Adrenal gland (tissue), 12 donors: ENCODE results near the gene C16orf96. TPM values are rescaled to one million over a fixed set of nuclear protein-coding genes. Genes with fewer than 3 reads are reported as not detected.
A peak's percentile ranks its signal among the peaks of the same experiment; 100 is the strongest.

ENCODE experiments used
- DNase-seq, 7 donors: peaks; one replicate each; pipeline ENCODE4 v3.0.0-alpha.2; 2019 to 2020
- H3K27ac ChIP-seq, 5 donors: fragments of 200-600 bp; sonication (generic) in 4 of 5; 1 replicate in 3 of 5; 2 replicates in 2 of 5; pipeline versions ENCODE4 v1.5.1 to v1.8.0; 2016 to 2020; ENCODE audit warnings: mild to moderate bottlenecking in 1 of 5
- H3K27me3 ChIP-seq: fragments of 200-600 bp; 2 replicates; pipeline ENCODE4 v1.8.0; 2021
- H3K36me3 ChIP-seq, 2 donors: fragments of 200-600 bp; replicated peaks in 1 of 2; 1 replicate in 1 of 2; 2 replicates in 1 of 2; pipeline versions ENCODE4 v1.5.1 to v1.8.0; 2018 to 2022
- H3K4me1 ChIP-seq, 2 donors: fragments of 200-600 bp; replicated peaks in 1 of 2; 1 replicate in 1 of 2; 2 replicates in 1 of 2; pipeline versions ENCODE4 v1.5.1 to v1.8.0; 2018 to 2021
- H3K4me3 ChIP-seq, 4 donors: fragments of 200-600 bp; sonication (generic) in 3 of 4; one replicate each; pipeline ENCODE4 v1.5.1; 2016 to 2018
- H3K9me3 ChIP-seq, 3 donors: fragments of 200-600 bp; sonication (generic) in 1 of 3; replicated peaks in 1 of 3; 1 replicate in 2 of 3; 2 replicates in 1 of 3; pipeline versions ENCODE4 v1.5.1 to v1.8.0; 2016 to 2021
- POLR2A ChIP-seq, 2 donors: fragments of 450-650 bp; IDR thresholded peaks; one replicate each; pipeline ENCODE4 v1.6.1; 2017; ENCODE audit warnings: antibody characterized with exemption in 2 of 2, mild to moderate bottlenecking in 2 of 2, moderate library complexity in 1 of 2
- WGBS, 4 donors: extraction: QIAGEN DNeasy Blood & Tissue Kit in 2 of 4; methylation state at CpG; one replicate each; pipeline versions ENCODE4 v1.1.5 to v1.1.7; 2013 to 2017; 5-methylcytosine and 5-hydroxymethylcytosine counted together
- intact Hi-C, 2 donors: fragments of 100-400 bp; cut with DNase I; formaldehyde crosslinking; loops; one replicate each; pipeline versions ENCODE4 v1.14.1 to v1.15.0; 2022 to 2023
- polyA plus RNA-seq, 3 donors: library from polyadenylated mRNA; stranded (reverse); fragments of 200-250 nt in 2 of 3; fragments of 350-450 nt in 1 of 3; fragmentation: Illumina TruSeq in 1 of 3; extraction: RNeasy Lipid Tissue Mini Kit (QIAGEN cat#74804) in 1 of 3; gene quantifications; one replicate each; pipeline ENCODE4 v1.2.3, GENCODE V29; 2013 to 2014
- total RNA-seq, 9 donors: library from RNA; depleted of rRNA in 4 of 9; stranded (reverse); fragments of >200 nt in 4 of 9; fragments of 120-200 nt in 1 of 9; fragmentation: NEBNext Ultra II Directional in 1 of 9; extraction: Animal tissue kit (Norgen Biotek cat#: 25700) in 1 of 9; gene quantifications; one replicate each; pipeline versions ENCODE4 v1.1.0 to v1.2.4, GENCODE V29; 2013 to 2023
- TF ChIP-seq, protein P1 (sequence below), 6 experiments: fragments of 450-650 bp in 4 of 6; fragments of 200-600 bp in 2 of 6; sonication (generic) in 1 of 6; IDR thresholded peaks; 1 replicate in 5 of 6; 2 replicates in 1 of 6; pipeline versions ENCODE4 v1.5.1 to v1.8.0; 2016 to 2021; ENCODE audit warnings: antibody characterized with exemption in 6 of 6, mild to moderate bottlenecking in 2 of 6, moderate library complexity in 1 of 6
- donor health status: healthy with polysubstance abuse.
- donor health status: Bipolar disorder and iron deficiency.
- donor health status: DM: yes; HTN: yes; CAD: no.
- donor health status: DM: no; HTN: no; CAD: no.
- donor health status: DM: no; HTN: no; CAD: no.
- donor health status: DM: yes; HTN: yes; CAD: no.

The C16orf96 gene
- total and polyA plus RNA-seq, 12 donors = 0.07 to 0.61 (median 0.28) TPM; not detected in 1

DNA sequence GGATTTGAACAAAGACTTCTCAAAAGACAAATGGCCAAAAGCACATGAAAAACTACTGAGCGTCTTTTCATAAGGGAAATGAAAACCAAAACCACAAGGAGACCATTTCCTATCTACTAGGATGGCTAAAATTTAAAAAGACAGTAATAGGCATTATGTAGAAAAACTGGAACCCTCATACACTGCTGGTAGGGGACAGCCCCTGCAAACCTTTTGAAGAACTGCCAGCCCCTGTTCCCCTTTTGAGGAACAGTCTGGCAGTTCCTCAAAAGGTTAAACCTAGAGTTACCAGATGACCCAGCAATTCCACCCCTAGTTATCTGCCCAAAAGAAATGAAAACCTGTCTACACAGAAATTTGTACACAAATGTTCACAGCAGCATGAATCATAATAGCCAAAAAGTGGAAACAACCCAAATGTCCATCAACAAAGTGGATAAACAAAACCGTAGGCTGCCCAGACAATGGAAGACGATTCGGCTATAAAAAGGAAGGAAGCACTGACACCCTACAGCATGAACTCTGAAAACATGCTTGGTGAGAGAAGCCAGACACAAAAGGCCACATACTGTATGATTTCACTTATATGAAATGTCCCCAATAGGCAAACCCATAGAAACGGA, 40.4 kb upstream of the C16orf96 start:
- H3K27me3 ChIP-seq = no peaks in the 10 kb centered on the region
- 27 to 40% (median 33%) methylated on average over 5 of the region's 5 CpGs for WGBS, 4 donors
- peak overlapping the region; percentile 24 to 67 (median 30) for H3K27ac ChIP-seq
- H3K4me1 ChIP-seq = peaks cover 20 to 44% of the 10 kb centered on the region in 2 donors
- intact Hi-C loops = no loop called here
- DNase-seq = no peak
- TF ChIP-seq, protein P1, sequence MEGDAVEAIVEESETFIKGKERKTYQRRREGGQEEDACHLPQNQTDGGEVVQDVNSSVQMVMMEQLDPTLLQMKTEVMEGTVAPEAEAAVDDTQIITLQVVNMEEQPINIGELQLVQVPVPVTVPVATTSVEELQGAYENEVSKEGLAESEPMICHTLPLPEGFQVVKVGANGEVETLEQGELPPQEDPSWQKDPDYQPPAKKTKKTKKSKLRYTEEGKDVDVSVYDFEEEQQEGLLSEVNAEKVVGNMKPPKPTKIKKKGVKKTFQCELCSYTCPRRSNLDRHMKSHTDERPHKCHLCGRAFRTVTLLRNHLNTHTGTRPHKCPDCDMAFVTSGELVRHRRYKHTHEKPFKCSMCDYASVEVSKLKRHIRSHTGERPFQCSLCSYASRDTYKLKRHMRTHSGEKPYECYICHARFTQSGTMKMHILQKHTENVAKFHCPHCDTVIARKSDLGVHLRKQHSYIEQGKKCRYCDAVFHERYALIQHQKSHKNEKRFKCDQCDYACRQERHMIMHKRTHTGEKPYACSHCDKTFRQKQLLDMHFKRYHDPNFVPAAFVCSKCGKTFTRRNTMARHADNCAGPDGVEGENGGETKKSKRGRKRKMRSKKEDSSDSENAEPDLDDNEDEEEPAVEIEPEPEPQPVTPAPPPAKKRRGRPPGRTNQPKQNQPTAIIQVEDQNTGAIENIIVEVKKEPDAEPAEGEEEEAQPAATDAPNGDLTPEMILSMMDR (IDR thresholded peaks at IDR 0.05) = no peak
- TF ChIP-seq POLR2A (IDR thresholded peaks at IDR 0.05) = no peak
- no peak overlapping the region for H3K4me3 ChIP-seq
- H3K9me3 ChIP-seq = no peaks in the 10 kb centered on the region
- peaks cover 0 to 28% of the 10 kb centered on the region in 2 donors for H3K36me3 ChIP-seq

GRCh38 chr16:4517812-4518680, 38.1 kb upstream of the C16orf96 start:
- H3K9me3 ChIP-seq = no peaks in the 10 kb centered on the region
- no peak for DNase-seq
- peaks cover 0 to 5% of the 10 kb centered on the region in 2 donors for H3K36me3 ChIP-seq
- no peak overlapping the region for H3K4me3 ChIP-seq
- 72 to 81% (median 74%) methylated on average over 9 to 12 of the region's 12 CpGs for WGBS, 4 donors
- TF ChIP-seq POLR2A (IDR thresholded peaks at IDR 0.05) = no peak
- TF ChIP-seq, protein P1 (IDR thresholded peaks at IDR 0.05) = peak; percentile 14 to 53 (median 48)
- intact Hi-C loops = no loop called here
- H3K27me3 ChIP-seq = no peaks in the 10 kb centered on the region
- H3K27ac ChIP-seq = no peak overlapping the region
- H3K4me1 ChIP-seq = peaks cover 20 to 44% of the 10 kb centered on the region in 2 donors

- intact Hi-C loops = no loop called here
- Histone ChIP-seq H3K9me3 (no peaks in the 10 kb centered on the region), H3K4me3 (no peak overlapping the region), H3K27ac (no peak overlapping the region), H3K4me1 (peaks cover 17 to 30% of the 10 kb centered on the region in 2 donors), H3K27me3 (no peaks in the 10 kb centered on the region), H3K36me3 (no peaks in the 10 kb centered on the region)
- no peak for DNase-seq
- WGBS, 4 donors = 84 to 92% (median 87%) methylated on average over 15 of the region's 15 CpGs
- TF ChIP-seq POLR2A (IDR thresholded peaks at IDR 0.05) = no peak
- TF ChIP-seq, protein P1 (IDR thresholded peaks at IDR 0.05) = no peak
Measured at GRCh38 chr16:4519274-4520058, 36.7 kb upstream of the C16orf96 start.

DNA sequence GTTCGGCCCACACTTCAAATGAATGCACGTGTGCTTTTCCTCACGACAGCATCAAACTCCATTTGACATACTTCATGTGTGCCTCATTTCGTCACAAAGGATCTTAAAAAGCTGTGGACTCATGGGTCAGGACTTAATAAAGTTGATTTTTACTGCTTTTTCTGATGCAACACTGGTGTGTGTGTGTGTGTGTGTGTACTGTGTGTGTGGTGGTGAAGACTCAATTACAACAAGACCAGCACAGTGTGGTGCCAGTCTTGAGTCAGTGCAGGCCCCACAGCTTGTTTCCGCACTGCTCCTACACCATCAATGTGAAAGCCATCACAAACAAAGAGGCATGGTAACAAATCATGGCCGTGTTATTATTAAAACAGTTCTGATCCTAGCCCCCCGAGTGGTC, 35.2 kb upstream of the C16orf96 start:
- no peak for DNase-seq
- Histone ChIP-seq H3K4me3 (no peak overlapping the region), H3K27ac (no peak overlapping the region), H3K4me1 (peaks cover 4 to 16% of the 10 kb centered on the region in 2 donors), H3K36me3 (no peaks in the 10 kb centered on the region), H3K27me3 (no peaks in the 10 kb centered on the region), H3K9me3 (no peaks in the 10 kb centered on the region)
- TF ChIP-seq POLR2A (IDR thresholded peaks at IDR 0.05) = no peak
- TF ChIP-seq, protein P1 (IDR thresholded peaks at IDR 0.05) = no peak
- WGBS, 4 donors = 79 to 87% (median 86%) methylated on average over 6 to 7 of the region's 7 CpGs
- intact Hi-C loops = no loop called here
